ENCODE results near the gene ENKD1. TPM values are rescaled to one million over a fixed set of nuclear protein-coding genes. Genes with fewer than 3 reads are reported as not detected.

Gene ENKD1
- total and polyA plus RNA-seq, 2 of the 13 experiments (the other 11 are each of a cell fraction or from before 2014, with no cell fraction given): 10.8 to 20.8 TPM

DNA sequence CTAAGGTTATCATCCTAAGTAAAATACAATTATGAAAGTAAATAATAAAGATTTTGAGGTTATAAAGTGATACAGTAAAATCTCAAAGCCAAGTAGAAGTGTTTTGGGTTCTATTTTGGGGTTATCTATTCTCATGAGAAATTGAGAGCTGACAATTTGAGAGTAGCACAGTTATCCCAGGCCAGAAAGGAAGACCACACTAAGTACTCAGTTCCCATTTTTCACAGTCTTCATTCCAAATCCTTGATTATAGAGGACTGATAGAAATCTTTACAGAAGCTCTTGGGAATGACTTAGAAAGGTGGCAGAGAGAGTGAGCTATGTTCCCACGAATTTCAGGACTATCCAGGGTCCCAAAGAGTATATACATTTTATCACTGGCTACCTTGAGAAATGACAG is 48.0 kb upstream of the ENKD1 start:
- no peaks in the 10 kb centered on the region; a peak in 1 of 5 replicates for H3K27me3 ChIP-seq (ENCODE audit: control insufficient read depth in 1 of 2, insufficient read depth in 2 of 2, low read length in 2 of 2)
- WGBS (ENCODE audit: low lambda C conversion rate): 81% methylated on average over 1 of the region's 1 CpG
- no peak overlapping the region for H3K27ac ChIP-seq (ENCODE audit: extremely low read length, insufficient read depth, low read length)
- in situ Hi-C loops (cut with HindIII; ENCODE audit: extremely low pct_ligation_motif_present, low pct_unique_long_range_greater_than_20kb): no loop called here
- DNase-seq (ENCODE audit: low spot score) (no peak), ATAC-seq (no peak), FAIRE-seq (no peak)
- H3K79me2 ChIP-seq (ENCODE audit: insufficient read depth, low read length): peaks cover 54% of the 10 kb centered on the region
- no peak overlapping the region for H3K9ac ChIP-seq (ENCODE audit: insufficient read depth, low read depth, low read length)
- H3K4me2 ChIP-seq (ENCODE audit: low read depth, low read length): no peak overlapping the region
- no peak overlapping the region for H3K4me3 ChIP-seq (replicated peaks in 1 of 3; ENCODE audit: insufficient read depth in 1 of 3, low read depth in 2 of 3, low read length in 3 of 3)
- intact Hi-C loops (cut with micrococcal nuclease; ENCODE audit: unreplicated experiment): no loop called here
- no TSS peak for BruUV-seq (replicated peaks)
- H3K36me3 ChIP-seq (replicated peaks in 1 of 2; ENCODE audit: control insufficient read depth in 1 of 2, insufficient read depth in 2 of 2, low read length in 2 of 2): no peaks in the 10 kb centered on the region
- peaks cover 39% of the 10 kb centered on the region for H3K4me1 ChIP-seq (ENCODE audit: insufficient read depth, low read length)
- H4K20me1 ChIP-seq (ENCODE audit: insufficient read depth, low read length): no peaks in the 10 kb centered on the region
- no peaks in the 10 kb centered on the region for H3K9me3 ChIP-seq (ENCODE audit: low read length)
- ChIA-PET POLR2A (no interaction called here), CTCF (ENCODE audit: low intra/inter-chr PET ratio, low total read pairs) (no interaction called here)
- H2AFZ ChIP-seq (ENCODE audit: low read length): no peak overlapping the region
- TF ChIP-seq PTBP1 (IDR thresholded peaks at IDR 0.05; ENCODE audit: low read depth, low read length, poor library complexity, severe bottlenecking): no peak
- no peak for TF ChIP-seq IKZF4 (CRISPR knock-in tag; IDR thresholded peaks at IDR 0.05; ENCODE audit: borderline replicate concordance, low read depth, not compliant biosample characterization)
- TF ChIP-seq SMARCC2 (IDR thresholded peaks at IDR 0.05): no peak
- no peak for TF ChIP-seq RELA (CRISPR knock-in tag; IDR thresholded peaks at IDR 0.05)
- TF ChIP-seq, protein P1, sequence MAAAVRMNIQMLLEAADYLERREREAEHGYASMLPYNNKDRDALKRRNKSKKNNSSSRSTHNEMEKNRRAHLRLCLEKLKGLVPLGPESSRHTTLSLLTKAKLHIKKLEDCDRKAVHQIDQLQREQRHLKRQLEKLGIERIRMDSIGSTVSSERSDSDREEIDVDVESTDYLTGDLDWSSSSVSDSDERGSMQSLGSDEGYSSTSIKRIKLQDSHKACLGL (CRISPR knock-in tag; IDR thresholded peaks at IDR 0.05): no peak
- no peak for TF ChIP-seq SRSF1 (optimal IDR thresholded peaks at IDR 0.05; ENCODE audit: low read depth, low read length)
- no peak for TF ChIP-seq MBD4 (IDR thresholded peaks at IDR 0.05; ENCODE audit: borderline replicate concordance, low read length)

DNA sequence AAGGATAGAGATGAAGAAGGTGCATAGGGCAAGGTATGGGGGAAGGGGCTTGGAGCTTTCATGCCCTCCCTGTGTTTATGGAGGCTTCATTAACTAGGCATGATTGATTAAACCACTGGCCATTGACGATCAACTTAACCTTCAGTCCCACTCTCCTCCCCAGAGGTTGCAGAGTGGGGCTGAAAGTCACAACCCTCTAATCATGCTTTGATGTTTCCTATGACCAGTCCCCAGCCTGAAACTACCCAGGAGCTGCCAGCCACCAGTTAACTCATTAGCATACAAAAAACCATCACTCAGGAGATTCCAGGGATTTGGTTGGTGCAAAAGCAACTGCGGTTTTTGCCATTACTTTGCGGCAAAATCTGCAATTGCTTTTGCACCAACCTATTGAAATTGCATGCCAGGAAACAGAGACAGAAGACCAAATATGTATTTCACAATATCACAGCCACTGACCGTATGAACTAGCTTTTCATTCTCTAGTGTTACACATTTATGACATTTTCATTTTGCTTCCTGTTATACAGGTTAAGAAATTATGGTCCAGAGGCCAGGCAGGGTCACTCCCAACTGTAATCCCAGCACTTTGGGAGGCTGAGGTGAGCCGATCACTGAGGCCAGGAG is 47.2 kb upstream of the ENKD1 start:
- TF ChIP-seq ZNF562 (CRISPR knock-in tag; IDR thresholded peaks at IDR 0.05; ENCODE audit: borderline replicate concordance) (no peak), CEBPB (IDR thresholded peaks at IDR 0.05; ENCODE audit: borderline replicate concordance, low read depth, low read length) (peak; percentile 81)
- Histone ChIP-seq H3K4me2 (ENCODE audit: low read depth, low read length) (no peak overlapping the region), H3K36me3 (replicated peaks in 1 of 2; ENCODE audit: control insufficient read depth in 1 of 2, insufficient read depth in 2 of 2, low read length in 2 of 2) (no peaks in the 10 kb centered on the region), H3K27me3 (ENCODE audit: control insufficient read depth in 1 of 2, insufficient read depth in 2 of 2, low read length in 2 of 2) (no peaks in the 10 kb centered on the region; a peak in 1 of 5 replicates), H3K79me2 (ENCODE audit: insufficient read depth, low read length) (peaks cover 55% of the 10 kb centered on the region), H2AFZ (ENCODE audit: low read length) (no peak overlapping the region), H3K27ac (ENCODE audit: extremely low read length, insufficient read depth, low read length) (no peak overlapping the region), H3K9me3 (ENCODE audit: low read length) (no peaks in the 10 kb centered on the region), H3K9ac (ENCODE audit: insufficient read depth, low read depth, low read length) (no peak overlapping the region), H3K4me1 (ENCODE audit: insufficient read depth, low read length) (peaks cover 47% of the 10 kb centered on the region), H3K4me3 (replicated peaks in 1 of 3; ENCODE audit: insufficient read depth in 1 of 3, low read depth in 2 of 3, low read length in 3 of 3) (no peak overlapping the region), H4K20me1 (ENCODE audit: insufficient read depth, low read length) (no peaks in the 10 kb centered on the region)
- no peak for DNase-seq (ENCODE audit: low spot score)
- CTCF ChIA-PET (ENCODE audit: low intra/inter-chr PET ratio, low total read pairs): no interaction called here
- FAIRE-seq: no peak
- in situ Hi-C loops (cut with HindIII; ENCODE audit: extremely low pct_ligation_motif_present, low pct_unique_long_range_greater_than_20kb): no loop called here
- BruUV-seq (replicated peaks): no TSS peak
- intact Hi-C loops (cut with micrococcal nuclease; ENCODE audit: unreplicated experiment): no loop called here
- ATAC-seq: no peak
- WGBS (ENCODE audit: low lambda C conversion rate): 92% methylated on average over 5 of the region's 5 CpGs
- POLR2A ChIA-PET: no interaction called here

Measured in HepG2 (cell line).